ENCODE measurements around the gene KRTAP9-7. TPM values are rescaled to one million over a fixed set of nuclear protein-coding genes. Genes with fewer than 3 reads are reported as not detected.

The KRTAP9-7 gene
- total RNA-seq, 1 experiment from 2014 or later: not detected

DNA sequence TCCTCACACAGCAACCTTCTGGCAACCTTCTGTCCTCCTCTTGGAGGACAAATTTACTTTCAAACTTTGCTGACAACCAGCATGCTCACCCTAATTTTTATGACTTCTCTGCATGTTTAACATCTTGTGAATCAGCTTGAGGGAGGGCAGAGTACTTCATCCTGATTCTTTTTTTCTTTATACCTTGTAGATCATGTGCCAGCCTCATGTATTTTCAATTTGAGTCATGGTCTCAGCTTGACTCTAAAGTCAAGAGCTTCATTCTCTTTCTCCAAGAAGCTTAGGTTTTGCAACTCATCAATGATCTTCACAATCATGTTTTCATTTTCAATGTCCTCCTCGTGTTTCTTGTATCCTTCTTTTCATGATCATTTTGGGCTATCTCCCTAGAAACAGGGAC is 3.6 kb upstream of the KRTAP9-7 start:
- Histone ChIP-seq H2BK120ac (ENCODE audit: low read depth, low read length, poor library complexity, severe bottlenecking) (no peak overlapping the region), H3K4me1 (ENCODE audit: insufficient read depth, low read length) (no peaks in the 10 kb centered on the region), H4K20me1 (ENCODE audit: control insufficient read depth, insufficient read depth, insufficient read length) (no peaks in the 10 kb centered on the region), H3K79me2 (ENCODE audit: insufficient read depth, low read length) (no peaks in the 10 kb centered on the region), H3K9me3 (ENCODE audit: control insufficient read depth, low read depth, low read length) (no peaks in the 10 kb centered on the region), H3K27ac (ENCODE audit: insufficient read length, low read depth, low read length) (no peak overlapping the region), H3K14ac (ENCODE audit: insufficient read depth, low read length) (no peak overlapping the region), H4K91ac (ENCODE audit: insufficient read length, low read depth, low read length) (no peak overlapping the region), H4K5ac (ENCODE audit: insufficient read length, low read depth, low read length) (no peak overlapping the region), H3K4ac (ENCODE audit: low read depth, low read length) (no peak overlapping the region), H2BK20ac (ENCODE audit: low read depth, low read length, poor library complexity, severe bottlenecking) (no peak overlapping the region), H3T11ph (ENCODE audit: low read length) (no peak overlapping the region), H3K9ac (ENCODE audit: extremely low read depth, insufficient read length, low read length) (no peak overlapping the region), H3K23me2 (ENCODE audit: insufficient read length, low read depth, low read length, poor library complexity, severe bottlenecking) (no peaks in the 10 kb centered on the region), H3K23ac (ENCODE audit: insufficient read length, low read depth, low read length) (no peak overlapping the region), H4K8ac (replicated peaks; ENCODE audit: insufficient read length, low read depth, low read length) (no peak overlapping the region), H3K4me2 (ENCODE audit: insufficient read depth, insufficient read length, low read length) (no peak overlapping the region), H2BK15ac (ENCODE audit: low read depth, low read length) (no peak overlapping the region), H3K18ac (ENCODE audit: insufficient read length, low read depth, low read length) (no peak overlapping the region), H2AFZ (ENCODE audit: low read length) (no peak overlapping the region), H3K27me3 (ENCODE audit: insufficient read depth, low read length) (no peaks in the 10 kb centered on the region), H3K56ac (ENCODE audit: insufficient read length, low read depth, low read length) (no peak overlapping the region), H2AK5ac (ENCODE audit: insufficient read length, low read length) (no peak overlapping the region), H2BK5ac (ENCODE audit: insufficient read length, low read length) (no peak overlapping the region), H3K79me1 (ENCODE audit: insufficient read depth, low read depth, low read length, poor library complexity, severe bottlenecking) (no peaks in the 10 kb centered on the region), H2BK12ac (ENCODE audit: insufficient read length, low read depth, low read length) (no peak overlapping the region)
- no peaks in the 10 kb centered on the region for H3K36me3 Mint-ChIP-seq (ENCODE audit: insufficient read depth in 1 of 3, low read depth in 3 of 3)
- no peaks in the 10 kb centered on the region; the same call in 1 of the 2 replicates for H3K27me3 Mint-ChIP-seq (ENCODE audit: low read depth)
- no peak overlapping the region for H3K4me3 Mint-ChIP-seq
- H3K27ac Mint-ChIP-seq: no peak overlapping the region
- H3K9me3 Mint-ChIP-seq: no peaks in the 10 kb centered on the region
- TF ChIP-seq, protein P1, sequence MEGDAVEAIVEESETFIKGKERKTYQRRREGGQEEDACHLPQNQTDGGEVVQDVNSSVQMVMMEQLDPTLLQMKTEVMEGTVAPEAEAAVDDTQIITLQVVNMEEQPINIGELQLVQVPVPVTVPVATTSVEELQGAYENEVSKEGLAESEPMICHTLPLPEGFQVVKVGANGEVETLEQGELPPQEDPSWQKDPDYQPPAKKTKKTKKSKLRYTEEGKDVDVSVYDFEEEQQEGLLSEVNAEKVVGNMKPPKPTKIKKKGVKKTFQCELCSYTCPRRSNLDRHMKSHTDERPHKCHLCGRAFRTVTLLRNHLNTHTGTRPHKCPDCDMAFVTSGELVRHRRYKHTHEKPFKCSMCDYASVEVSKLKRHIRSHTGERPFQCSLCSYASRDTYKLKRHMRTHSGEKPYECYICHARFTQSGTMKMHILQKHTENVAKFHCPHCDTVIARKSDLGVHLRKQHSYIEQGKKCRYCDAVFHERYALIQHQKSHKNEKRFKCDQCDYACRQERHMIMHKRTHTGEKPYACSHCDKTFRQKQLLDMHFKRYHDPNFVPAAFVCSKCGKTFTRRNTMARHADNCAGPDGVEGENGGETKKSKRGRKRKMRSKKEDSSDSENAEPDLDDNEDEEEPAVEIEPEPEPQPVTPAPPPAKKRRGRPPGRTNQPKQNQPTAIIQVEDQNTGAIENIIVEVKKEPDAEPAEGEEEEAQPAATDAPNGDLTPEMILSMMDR (conservative IDR thresholded peaks at IDR 0.05): no peak
- WGBS (ENCODE audit: extremely low coverage, insufficient read length, low lambda C conversion rate): no CpG with 5 or more reads among the region's 1 CpG
- peaks cover 0 to 2% of the 10 kb centered on the region in 2 experiments; a peak in 1 of 4 replicates for H3K4me1 Mint-ChIP-seq
- no peak for DNase-seq

Measured in H9 (cell line).